Measurements from ENCODE around the gene PNKD.

The PNKD gene

DNA sequence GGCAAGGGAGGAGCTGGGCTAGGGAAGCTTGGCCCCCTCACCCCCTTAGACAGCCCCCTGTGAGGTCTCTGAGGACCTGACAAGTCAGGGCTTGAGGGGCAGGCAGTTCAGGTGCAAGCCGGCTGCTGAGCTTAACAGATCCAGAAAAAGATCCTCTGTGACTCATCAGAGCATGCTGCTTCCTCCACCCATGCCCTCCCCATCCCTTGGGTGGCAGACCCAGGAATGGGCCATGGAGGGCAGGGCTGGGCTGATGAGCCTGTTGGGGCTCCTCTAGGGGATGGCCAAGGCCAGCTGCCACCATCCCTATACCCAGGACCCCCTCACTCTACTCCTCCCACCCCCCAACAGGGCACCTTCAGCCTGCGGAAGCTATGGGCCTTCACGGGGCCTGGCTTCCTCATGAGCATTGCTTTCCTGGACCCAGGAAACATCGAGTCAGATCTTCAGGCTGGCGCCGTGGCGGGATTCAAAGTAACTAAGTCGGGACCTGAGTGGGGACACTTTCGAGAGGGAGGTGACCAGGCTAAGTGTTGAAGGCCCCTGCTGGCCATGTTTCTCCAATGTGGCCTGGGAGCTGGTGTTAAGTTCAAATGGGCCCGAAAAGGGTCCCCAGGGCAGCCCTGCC, 113.7 kb downstream of the PNKD start:
- no peak for DNase-seq

DNA sequence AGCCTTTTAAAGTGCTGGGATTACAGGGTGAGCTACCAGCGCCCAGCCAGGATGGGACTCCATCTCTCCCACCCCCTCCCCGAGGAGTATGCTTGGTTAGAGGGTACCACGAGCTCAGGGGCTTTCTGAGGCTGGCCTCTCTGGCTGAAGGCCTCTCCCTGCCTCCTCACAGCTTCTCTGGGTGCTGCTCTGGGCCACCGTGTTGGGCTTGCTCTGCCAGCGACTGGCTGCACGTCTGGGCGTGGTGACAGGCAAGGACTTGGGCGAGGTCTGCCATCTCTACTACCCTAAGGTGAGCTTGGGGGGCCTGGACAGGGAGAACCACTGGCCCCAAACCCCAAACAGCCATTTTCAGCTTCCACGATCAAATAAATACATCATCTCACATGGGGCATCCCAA, 114.7 kb downstream of the PNKD start:
- DNase-seq = no peak

DNA sequence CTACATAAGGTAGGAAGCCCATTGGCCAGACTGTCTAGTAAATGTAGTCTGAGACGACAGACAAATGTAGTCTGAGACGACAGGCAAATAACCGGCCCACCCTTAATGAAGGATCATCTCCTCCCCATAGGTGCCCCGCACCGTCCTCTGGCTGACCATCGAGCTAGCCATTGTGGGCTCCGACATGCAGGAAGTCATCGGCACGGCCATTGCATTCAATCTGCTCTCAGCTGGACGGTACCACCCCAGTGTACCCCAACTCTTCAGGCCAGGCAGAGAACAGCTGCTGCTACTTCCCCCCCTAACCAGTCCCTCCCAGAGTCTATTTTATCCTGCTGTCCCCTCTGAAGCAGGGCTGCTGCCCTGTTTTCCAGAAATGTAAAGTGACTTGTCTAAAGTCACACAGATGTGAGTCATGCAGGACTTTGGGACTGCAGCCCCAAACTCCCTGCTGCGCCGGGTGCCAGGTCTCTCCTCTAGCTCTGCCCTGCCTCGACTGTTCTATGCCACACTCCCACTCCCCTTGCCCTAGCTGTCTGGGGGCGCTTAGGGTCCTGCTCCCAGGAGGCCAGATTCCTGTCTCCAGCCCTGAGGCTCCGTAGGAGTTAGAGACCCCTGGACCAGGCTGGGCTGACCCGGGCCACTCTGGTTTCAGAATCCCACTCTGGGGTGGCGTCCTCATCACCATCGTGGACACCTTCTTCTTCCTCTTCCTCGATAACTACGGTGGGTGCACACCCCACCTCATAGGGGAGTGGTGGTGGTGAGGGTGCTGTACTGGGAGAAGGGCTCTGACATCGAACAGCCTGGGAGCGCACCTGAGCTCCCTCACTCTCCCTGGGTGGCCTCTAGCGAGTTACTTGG, 116.4 kb downstream of the PNKD start:
- DNase-seq = no peak

DNA sequence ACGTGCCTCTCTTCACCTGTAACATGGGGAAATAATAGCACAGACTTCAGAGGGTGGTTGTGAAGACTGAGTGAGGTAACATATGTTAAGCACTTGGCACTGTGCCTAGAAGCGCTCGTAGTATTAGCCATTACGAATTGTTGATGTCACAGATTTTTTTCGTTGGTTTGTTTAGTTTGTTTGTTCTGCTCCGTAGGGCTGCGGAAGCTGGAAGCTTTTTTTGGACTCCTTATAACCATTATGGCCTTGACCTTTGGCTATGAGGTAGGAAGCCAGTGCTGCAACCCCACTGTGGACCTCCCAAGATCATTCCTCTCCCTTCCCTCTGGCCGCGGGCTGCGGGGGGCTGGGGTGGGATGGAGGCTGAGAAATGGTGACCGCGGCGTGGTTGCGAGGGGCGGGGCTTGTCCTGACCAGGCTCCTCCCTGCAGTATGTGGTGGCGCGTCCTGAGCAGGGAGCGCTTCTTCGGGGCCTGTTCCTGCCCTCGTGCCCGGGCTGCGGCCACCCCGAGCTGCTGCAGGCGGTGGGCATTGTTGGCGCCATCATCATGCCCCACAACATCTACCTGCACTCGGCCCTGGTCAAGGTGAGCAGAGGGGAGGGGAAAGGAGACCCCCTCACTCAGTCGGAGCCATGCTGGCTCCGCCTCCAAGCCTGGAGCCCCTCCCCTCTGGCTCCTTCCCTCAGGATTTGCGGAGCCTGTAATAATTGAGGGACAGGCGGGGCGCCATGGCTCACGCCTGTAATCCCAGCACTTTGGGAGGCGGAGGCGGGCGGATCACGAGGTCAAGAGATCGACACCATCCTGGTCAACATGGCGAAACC, 117.3 kb downstream of the PNKD start:
- peak; percentile 51 for DNase-seq

DNA sequence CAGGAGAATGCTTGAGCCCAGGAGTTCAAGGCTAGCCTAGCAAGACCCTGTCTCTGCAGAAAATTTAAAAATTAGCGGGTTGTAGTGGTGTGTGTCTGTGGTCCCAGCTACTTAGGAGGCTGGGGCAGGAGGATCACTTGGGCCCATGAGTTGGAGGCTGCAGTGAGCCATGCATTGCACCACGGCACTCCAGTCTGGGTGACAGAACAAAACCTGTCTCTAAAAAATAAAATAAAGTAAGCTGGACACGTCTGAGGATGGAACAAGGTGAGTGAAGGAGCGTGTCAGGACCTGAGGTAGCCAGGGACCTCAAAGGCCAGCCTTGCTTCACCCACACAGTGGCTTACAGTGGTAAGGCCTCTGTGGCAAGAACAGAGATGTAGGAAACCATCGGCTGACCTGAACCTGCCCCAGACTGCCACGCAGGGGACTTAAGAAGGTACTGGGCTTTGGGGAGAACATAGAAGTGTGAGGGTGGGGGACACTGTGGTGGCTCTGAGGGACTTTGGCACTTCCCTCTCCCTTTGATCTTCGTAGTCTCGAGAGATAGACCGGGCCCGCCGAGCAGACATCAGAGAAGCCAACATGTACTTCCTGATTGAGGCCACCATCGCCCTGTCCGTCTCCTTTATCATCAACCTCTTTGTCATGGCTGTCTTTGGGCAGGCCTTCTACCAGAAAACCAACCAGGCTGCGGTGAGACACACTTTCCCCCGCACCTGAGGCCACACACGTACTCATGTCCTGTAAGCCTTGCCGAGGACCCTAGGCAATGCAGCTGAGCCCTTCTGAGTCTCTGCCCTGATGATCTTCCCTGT, 119.2 kb downstream of the PNKD start:
- no peak for DNase-seq

DNA sequence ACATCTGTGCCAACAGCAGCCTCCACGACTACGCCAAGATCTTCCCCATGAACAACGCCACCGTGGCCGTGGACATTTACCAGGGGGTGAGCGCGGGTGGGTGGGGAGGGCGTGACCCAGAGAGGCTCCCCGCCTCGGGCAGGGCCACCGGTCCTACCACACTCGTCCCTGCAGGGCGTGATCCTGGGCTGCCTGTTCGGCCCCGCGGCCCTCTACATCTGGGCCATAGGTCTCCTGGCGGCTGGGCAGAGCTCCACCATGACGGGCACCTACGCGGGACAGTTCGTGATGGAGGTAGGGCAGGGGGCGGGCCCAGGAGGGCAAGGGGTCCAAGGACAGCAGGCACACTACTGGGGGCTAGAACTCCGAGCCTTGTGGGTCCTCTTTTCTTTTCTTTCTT, 120.9 kb downstream of the PNKD start:
- no peak for DNase-seq

DNA sequence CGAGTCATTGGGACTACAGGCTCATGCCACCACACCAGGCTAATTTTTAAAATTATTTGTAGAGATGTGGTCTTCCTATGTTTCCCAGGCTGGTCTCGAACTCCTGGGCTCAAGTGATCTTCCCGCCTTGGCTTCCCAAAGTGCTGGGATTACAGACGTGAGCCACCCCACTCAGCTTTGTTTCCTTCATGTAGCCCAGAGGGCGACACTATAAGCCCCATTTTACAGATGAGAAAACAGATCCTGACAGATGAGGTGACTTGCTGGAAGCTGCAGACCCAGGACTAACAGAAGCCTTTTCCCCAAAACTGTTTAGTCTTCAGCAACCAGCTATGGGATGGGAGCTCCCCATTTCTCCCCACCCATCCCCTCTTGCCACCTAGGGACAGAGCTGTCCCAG, 122.1 kb downstream of the PNKD start:
- no peak for DNase-seq

DNA sequence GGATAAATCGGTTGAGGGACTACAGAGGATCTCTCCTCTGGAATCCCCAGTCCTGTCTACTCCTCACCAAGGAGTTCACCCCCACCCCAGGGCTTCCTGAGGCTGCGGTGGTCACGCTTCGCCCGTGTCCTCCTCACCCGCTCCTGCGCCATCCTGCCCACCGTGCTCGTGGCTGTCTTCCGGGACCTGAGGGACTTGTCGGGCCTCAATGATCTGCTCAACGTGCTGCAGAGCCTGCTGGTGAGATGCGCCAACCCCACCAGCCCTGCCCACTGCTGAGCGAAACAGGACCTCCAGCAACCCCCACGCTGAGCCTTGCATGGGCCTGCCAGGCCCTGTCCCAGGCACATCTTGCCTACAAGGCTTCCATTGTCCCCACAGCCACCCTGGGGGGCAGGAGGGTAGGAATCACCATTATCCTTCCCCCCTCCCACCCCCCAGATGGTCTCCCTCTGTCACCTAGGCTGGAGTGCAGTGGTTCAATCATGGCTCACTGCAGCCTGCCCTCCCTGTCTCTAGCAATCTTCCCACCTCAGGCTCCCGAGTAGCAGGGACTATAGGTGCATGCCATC, 122.7 kb downstream of the PNKD start:
- no peak for DNase-seq

DNA sequence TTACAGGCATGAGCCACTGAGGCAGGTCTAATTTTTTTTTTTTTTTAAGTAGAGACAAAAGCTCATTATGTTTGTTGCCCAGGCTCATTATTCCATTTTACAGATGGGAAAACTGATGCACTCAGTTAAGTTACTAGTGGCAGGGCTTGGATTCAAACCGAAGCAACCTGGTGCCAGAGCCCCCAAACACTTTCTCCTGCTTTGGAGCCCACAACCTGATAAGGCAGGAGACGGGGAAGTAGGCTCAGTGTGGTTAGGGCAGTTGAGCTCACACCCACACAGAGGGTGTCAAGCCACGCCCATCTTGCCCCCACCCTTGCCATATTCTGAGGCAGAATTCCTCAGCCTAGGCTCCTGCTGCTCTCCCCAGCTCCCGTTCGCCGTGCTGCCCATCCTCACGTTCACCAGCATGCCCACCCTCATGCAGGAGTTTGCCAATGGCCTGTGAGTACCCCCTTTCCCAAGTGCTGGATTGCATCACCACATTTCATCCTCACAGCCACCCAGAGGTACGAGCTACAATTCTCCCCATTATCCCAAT, 123.5 kb downstream of the PNKD start:
- DNase-seq = no peak

DNA sequence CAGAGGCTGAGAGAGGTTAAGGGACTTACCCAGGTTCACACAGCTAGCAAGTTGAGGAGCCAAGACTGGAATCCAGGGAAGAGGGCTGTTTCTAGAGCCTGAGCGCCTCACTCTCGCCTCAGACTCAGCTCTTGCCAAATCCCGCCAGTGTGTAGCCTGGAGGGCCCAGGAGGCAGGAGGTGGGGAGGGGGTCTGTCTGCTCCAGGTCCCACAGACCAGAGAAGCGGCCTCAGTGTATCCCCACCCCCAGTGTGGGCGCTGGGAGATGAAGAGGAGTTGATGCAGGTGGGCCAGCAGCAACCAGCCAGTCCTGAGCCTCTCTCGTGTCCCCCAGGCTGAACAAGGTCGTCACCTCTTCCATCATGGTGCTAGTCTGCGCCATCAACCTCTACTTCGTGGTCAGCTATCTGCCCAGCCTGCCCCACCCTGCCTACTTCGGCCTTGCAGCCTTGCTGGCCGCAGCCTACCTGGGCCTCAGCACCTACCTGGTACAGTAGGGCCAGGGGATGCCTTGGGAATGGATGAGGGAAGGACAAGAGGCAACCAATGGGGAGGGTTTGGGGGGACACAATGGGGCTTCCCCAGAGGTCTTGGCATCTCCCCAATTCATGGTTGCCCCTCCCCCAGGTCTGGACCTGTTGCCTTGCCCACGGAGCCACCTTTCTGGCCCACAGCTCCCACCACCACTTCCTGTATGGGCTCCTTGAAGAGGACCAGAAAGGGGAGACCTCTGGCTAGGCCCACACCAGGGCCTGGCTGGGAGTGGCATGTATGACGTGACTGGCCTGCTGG, 124.2 kb downstream of the PNKD start:
- no peak for DNase-seq

DNA sequence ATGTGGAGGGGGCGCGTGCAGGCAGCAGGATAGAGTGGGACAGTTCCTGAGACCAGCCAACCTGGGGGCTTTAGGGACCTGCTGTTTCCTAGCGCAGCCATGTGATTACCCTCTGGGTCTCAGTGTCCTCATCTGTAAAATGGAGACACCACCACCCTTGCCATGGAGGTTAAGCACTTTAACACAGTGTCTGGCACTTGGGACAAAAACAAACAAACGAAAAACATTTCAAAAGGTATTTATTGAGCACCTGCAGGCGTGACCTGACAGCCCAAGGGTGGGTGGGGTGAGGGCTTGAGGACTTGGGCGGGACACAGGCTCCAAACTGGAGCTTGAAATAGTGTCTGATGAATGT, 124.7 kb downstream of the PNKD start:
- DNase-seq = no peak

DNA sequence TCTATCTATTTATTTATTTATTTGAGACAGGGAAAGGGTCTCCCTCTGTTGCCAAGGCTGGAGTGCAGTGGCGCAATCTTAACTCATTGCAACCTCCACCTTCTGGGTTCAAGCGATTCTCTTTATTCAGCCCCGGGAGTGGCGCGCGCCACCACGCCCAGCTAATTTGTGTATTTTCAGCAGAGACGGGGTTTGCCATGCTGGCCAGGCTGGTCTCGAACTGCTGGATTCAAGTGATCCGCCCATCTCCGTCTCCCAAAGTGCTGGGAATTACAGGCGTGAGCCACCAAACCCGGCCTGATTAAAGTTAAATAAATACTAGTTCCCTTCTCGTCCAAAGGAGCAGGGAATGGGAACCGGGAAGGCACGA, 125.1 kb downstream of the PNKD start:
- no peak for DNase-seq

DNA sequence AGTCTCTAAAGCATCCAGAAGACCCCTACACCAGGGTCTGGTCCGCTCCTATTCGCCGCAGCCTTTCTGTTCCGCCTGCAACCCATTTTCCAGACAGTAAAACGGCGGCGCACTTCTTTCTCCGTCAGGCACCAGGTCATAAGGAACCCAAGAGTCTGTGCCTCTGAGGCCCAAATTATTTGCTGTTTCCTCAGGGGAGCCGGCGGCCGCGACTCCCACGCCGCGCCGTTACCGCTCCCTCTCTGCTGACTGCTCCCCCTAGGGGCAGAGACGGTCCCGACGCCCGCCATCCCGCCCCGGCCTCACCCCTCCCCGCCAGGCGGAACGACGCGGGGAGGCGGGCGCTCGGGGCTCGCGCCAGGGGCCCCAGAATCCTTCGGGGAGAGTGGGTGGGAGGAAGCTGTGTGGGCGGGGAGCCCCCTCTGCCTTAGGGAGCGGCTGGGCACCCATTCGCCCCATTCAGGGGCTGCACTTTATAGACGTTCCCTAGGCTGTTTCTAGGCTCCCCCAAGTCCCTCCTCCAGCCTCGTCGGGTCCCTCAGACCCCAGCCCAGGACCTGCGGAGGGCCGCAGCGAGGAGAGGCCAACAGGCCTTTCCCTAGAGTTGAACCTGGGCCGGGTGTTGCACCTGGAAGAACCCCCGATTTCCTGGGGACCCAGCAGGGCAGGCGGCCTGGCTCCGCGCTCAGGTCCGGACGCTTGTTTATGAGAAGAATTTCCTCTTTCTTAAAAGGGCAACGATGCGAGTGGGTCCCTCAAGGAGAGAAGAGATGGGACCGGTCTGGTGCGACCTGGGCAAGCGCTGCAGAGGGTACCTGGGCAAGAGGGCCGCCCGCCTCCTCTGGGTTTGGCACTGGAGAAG, 125.7 kb downstream of the PNKD start:
- peak; percentile 98 for DNase-seq
